ENCODE results near the gene GM2A. TPM values are rescaled to one million over a fixed set of nuclear protein-coding genes. Genes with fewer than 3 reads are reported as not detected.

The GM2A gene
- polyA plus RNA-seq (ENCODE audit: insufficient read length in 12 of 12) = 10 to 100 TPM in 11 of 12 donors, not detected in 1; 17.8 to 36.2 (median 25.8) TPM
- long read RNA-seq, donor 1, transcript GM2A-201 (4 exons, 3,896 nt) = major isoform, 5 of 49 reads
- long read RNA-seq, donor 1, partial matches to known transcripts = 36 of 49 reads
- long read RNA-seq, donor 1, other reads (novel, unspliced or antisense) = 8 of 49 reads
- long read RNA-seq, donor 2, transcript GM2A-201 (4 exons, 3,896 nt) = major isoform, 6 of 63 reads
- long read RNA-seq, donor 2, partial matches to known transcripts = 27 of 63 reads
- long read RNA-seq, donor 2, other reads (novel, unspliced or antisense) = 30 of 63 reads
- long read RNA-seq, donor 3, transcript GM2A-201 (4 exons, 3,896 nt) = major isoform, 8 of 9 reads
- long read RNA-seq, donor 3, partial matches to known transcripts = 0 of 9 reads
- long read RNA-seq, donor 3, other reads (novel, unspliced or antisense) = 0 of 9 reads
- long read RNA-seq, donor 4, partial matches to known transcripts = 5 of 14 reads
- long read RNA-seq, donor 4, other reads (novel, unspliced or antisense) = 8 of 14 reads
- long read RNA-seq, donor 5, transcript GM2A-201 (4 exons, 3,896 nt) = major isoform, 12 of 12 reads
- long read RNA-seq, donor 5, partial matches to known transcripts = 0 of 12 reads
- long read RNA-seq, donor 5, other reads (novel, unspliced or antisense) = 0 of 12 reads
- long read RNA-seq, donor 6, partial matches to known transcripts = 15 of 17 reads
- long read RNA-seq, donor 6, other reads (novel, unspliced or antisense) = 0 of 17 reads
- long read RNA-seq, donor 7, partial matches to known transcripts = 7 of 17 reads
- long read RNA-seq, donor 7, other reads (novel, unspliced or antisense) = 6 of 17 reads
- long read RNA-seq, donor 8, transcript GM2A-201 (4 exons, 3,896 nt) = major isoform, 8 of 8 reads
- long read RNA-seq, donor 8, partial matches to known transcripts = 0 of 8 reads
- long read RNA-seq, donor 8, other reads (novel, unspliced or antisense) = 0 of 8 reads
- long read RNA-seq, donor 9, partial matches to known transcripts = 0 of 4 reads
- long read RNA-seq, donor 9, other reads (novel, unspliced or antisense) = 0 of 4 reads
- long read RNA-seq, donor 10, transcript GM2A-201 (4 exons, 3,896 nt) = major isoform, 15 of 52 reads
- long read RNA-seq, donor 10, partial matches to known transcripts = 37 of 52 reads
- long read RNA-seq, donor 10, other reads (novel, unspliced or antisense) = 0 of 52 reads
- long read RNA-seq, donor 11, transcript GM2A-201 (4 exons, 3,896 nt) = major isoform, 8 of 15 reads
- long read RNA-seq, donor 11, partial matches to known transcripts = 7 of 15 reads
- long read RNA-seq, donor 11, other reads (novel, unspliced or antisense) = 0 of 15 reads

- DNase-seq = peak; percentile 99
These were observed at the start of gene GM2A for GRCh38 chr5:151252762-151253604. Gene GM2A (plus strand): TSS chr5:151253185. CDS start chr5:151253217, 32 bp downstream.

DNA sequence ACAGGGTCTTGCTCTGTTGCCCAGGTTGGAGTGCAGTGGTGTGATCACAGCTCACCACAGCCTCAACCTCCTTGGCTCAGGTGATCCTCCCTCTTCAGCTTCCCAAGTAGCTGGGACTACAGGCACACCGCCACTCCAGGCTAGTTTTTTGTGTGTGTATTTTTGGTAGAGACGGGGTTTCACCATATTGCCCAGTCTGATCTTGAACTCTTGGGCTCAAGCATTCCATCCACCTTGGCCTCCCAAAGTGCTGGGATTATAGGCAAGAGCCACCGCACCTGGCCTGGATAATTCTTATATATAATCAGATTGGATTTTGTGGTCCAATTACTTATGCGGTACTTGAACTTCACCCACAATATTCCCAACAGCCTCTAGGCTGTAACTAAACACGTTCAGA lies 48.9 kb upstream of the GM2A start:
- no peak for DNase-seq

- no peak for DNase-seq
These were observed 47.6 kb upstream of the GM2A start for GRCh38 chr5:151205411-151205810.

GRCh38 chr5:151208481-151208914 lies 44.5 kb upstream of the GM2A start:
- no peak for DNase-seq

DNA sequence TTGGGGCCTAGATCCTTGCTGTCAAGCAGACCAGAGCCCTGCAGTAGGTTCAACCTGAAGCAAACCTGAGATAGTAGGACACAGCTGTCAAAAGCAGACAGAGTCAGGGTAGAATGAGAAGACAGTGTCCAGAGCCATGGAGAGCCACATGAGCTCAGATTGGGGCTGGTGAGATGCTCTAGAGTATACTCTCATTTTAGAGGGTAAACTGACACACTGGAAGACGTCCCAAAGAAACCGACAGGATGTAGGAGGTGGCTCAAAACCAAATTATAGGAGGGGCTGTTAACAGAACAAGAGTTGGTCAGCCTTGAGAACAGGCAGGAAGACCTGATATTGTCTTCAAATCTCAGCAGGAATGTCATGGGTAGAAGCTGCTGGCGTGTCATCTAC lies 40.6 kb upstream of the GM2A start:
- no peak for DNase-seq

DNA sequence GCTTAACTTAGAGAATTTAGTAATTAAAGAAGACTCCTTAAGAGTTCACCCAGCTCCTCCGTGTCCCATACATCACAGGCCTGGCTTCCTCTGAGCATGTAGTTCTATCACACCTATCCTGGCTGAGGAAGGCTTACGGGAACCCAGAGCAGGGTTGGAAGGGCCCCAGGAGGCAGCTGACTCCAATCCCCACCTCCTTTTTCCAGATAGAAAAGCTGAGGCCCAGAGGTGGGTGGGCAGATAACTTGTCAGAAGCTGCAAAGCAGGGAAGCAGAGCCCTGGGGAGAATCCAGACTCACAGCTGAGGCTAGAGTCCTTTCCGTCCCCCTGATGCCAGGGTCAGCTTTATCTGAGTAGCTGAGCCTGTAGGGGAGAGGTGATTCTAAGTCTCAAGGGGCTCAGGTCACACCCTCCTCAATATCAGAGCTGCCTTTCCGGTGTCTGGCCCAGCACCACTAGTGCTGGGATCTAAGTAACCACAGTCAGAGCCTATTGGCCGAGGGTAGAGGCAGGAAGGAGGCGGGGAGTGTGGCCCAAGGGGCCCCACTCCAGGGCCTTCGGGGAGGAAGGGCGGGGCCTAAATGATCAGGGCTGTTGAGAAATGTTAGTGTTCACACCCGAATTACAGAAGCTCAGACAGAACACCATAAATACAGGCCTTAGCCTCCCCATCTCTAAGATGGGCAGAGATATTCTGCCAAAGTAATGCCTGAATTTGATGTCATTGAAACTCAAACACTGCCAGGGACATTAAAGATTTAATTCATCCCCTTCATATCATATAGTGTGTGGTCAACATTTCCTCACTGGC lies 39.0 kb upstream of the GM2A start:
- peak; percentile 38 for DNase-seq

DNA sequence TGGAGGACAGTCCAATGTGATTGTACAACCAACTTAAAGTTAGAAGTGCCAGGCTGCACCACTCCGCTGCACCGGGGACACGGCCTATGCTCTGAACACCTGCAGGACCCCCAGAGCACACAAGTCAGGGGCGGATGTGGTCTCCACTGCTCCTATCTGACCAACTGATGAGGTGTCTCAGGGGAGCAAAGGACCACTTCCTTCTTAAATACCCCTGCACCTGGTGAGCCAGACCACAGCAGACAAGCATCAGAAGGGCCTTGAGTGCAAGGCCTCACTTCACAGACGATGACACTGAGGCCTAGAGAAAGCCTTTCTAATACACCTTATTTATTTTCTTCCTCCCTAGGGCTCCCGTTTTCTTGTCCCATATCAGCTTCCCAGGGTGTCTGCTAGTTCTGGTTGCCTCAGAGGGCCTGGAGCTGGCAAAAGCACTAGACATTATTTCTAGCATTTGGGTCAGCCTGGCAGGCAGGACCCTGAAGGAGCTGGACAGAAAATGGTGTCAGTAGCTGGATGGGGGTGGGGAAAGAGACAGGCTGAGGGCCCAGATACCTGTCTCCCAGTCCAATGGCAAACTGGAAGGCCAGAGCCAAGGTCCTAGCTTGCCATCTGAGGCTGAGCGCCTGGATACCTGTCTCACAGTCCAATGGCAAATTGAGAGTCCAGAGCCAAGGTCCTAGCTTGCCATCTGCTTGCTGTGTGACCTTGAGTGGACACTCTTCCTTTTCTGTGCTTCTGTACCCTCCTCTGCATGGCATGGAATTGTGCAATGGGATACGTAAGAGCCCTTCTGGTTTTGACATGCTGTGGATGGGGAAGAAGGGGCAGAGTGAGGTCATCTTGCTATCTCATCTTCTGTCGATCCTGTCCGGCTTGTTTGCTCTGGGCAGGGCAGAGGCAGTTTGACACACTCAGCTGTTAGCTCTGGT lies 38.1 kb upstream of the GM2A start:
- DNase-seq = no peak

GRCh38 chr5:151215546-151215880 lies 37.5 kb upstream of the GM2A start:
- DNase-seq = no peak

DNA sequence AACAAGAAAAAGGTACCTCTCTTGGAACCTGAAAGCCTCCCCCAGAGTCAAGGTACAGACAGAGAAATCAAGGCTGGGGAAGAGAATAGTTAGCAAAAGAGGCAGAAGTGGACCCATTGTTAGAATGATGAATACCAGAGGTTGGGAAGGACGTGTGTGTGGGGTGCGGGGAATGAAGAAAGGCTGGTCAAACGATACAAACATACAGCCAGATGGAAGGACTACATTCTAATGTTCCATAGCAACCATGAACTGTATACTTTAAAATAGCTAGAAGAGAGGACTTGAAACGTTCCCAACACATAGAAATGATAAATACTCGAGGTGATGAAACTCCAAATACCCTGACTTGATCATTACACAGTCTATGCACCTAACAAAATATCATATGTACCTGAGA lies 36.2 kb upstream of the GM2A start:
- no peak for DNase-seq

DNA sequence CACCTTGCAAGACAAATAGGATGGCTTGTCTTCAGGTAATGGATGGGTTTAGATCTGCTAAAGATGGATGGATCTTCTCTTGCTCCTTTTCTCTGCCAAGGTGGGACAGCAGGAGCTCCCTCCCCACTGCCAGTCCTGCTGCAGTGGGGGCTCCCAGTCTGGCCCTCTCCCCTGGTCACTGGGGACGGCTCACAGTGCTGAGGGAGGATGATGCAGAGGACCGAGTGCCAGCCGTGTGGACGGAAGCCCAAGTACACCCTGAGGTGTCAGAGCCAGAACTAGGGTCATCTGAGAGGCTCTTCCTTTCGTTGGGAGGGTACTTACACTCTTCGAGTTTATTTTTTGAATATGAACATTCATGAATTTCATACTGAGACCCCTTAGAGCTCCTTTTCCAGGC lies 34.8 kb upstream of the GM2A start:
- DNase-seq = no peak

GRCh38 chr5:151219138-151219537 lies 33.8 kb upstream of the GM2A start:
- DNase-seq = no peak

GRCh38 chr5:151219789-151220188 lies 33.2 kb upstream of the GM2A start:
- DNase-seq = no peak

DNA sequence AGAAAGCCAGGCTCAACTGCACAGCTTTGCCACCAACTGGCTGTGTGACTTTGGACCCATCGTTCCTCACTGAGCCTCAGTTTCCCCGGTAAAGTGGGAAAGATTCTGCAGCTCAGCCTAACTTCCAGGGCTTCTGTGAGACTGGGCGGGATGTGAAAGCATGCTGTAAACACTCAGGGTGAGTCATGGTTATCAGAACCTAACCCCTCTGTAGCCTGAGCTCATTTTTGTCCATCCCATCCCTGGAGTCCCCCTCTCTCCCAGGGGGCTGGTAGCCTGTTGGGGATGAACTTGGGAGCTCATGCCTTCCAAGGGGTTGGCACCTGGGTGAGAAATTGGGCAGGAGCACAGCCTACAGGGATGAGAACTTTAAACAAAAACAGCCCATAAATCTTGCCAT lies 31.4 kb upstream of the GM2A start:
- no peak for DNase-seq

DNA sequence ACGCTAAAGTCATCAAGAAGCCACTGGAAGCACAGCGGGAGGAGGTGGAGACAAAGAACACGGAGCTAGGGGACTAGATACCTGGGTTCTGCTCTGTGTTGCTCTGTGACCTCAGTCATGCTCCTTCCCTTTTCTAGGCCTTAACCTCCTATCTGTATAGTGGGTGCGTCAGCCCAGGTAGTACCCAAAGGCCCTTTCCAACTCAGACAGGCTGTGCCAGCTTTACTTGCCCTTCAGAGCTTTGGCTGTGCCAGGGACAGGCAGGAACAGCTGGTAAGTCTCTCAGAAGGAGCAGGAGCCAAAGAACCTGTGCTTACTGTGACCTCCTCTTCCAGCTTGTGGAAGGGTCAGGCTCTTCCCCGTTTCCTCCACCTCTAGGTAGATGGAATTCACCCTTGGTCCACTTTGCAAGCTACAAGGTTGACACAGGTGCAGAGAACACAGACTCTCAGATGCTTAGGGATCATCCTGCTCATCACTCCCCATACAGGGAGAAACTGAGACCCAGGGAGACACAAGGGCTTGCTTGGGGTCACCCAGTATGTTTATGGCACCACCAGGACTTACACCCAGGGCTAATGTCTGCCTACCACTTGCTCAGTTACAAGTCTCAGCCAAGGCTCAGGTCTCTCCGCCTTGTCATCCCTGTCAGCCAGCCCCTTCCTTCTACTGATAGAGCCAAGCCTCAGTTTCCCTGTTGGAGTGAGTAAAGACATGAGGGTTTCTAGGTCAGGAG lies 30.8 kb upstream of the GM2A start:
- no peak for DNase-seq

DNA sequence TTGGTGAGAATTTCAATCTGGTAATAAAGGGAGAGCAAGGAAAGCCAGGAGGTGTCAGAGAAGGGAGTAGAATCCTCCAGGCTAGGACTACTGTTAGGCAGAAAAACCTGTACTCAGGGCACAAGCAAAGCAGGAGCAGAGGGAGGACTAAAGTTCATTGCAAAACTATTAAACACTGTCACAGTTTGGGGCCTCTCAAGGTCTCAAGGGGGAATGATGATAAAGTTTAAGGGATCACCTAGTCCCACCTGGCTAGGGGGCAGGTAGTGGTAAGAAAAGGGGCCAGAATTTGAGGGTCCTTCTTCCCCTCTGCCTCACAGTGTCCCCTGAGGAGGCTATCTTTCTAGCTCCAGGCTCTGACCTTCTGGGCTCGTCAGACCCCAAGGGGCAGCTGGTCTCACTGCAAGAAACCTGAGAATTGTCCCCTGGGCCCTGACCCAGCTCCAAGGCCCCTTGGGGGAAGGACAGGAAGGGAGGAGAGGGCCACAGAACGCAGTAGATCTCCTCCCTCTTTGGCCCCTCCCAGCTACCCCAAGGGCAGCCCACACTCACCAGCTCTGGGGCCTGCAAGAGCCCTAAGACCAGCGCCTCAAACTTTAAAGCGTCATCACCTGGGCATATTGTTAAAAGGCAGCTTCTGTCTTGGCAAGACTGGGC lies 30.1 kb upstream of the GM2A start:
- DNase-seq = no peak

GRCh38 chr5:151223447-151224264 lies 29.3 kb upstream of the GM2A start, which contains the start of gene CCDC69:
Gene CCDC69 (minus strand): TSS chr5:151224092. CDS start chr5:151223970, 122 bp downstream.
- peak; percentile 70 for DNase-seq

DNA sequence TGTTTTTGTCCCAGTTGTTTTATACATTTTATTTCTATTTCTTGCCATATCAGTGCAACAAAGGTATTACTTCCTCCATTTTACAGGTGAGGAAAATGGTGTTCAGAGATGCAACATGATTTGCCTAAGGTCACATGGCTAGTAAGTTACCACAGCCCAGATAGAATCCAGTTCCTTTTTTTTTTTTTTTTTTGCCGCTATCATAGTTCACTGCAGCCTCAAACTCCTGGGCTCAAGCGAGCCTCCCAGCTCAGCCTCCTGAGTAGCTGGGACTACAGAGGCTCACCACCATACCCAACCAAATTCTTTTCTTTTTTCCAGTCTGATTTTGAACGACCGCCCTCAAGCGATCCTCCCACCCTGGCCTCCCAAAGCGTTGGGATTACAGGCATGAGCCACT lies 28.6 kb upstream of the GM2A start:
- no peak for DNase-seq
